Activated CD4-positive, CD25-positive, alpha-beta regulatory T cell treated with anti-CD3 and anti-CD28 coated beads, Interleukin-2, amount 50 U/mL, for 72 hours (primary cell): Measurements from ENCODE around the gene PYGB.
"Not testable (repeated sequence)": the region's sequence is repeated elsewhere in the genome, so short reads cannot be mapped to it uniquely, and the experiment has no call there.

ENCODE experiments used
- DNase-seq: peaks from one replicate; pipeline ENCODE4 v3.0.0; 2021

Gene PYGB

GRCh38 chr20:25230166-25230831 lies 17.6 kb upstream of the PYGB start:
- no peak for DNase-seq

- DNase-seq = no peak
These were observed 14.7 kb upstream of the PYGB start for GRCh38 chr20:25233016-25233772.

- DNase-seq = not testable (repeated sequence)
These were observed 13.7 kb upstream of the PYGB start for GRCh38 chr20:25234009-25234849.

GRCh38 chr20:25236450-25237304 lies 11.2 kb upstream of the PYGB start:
- no peak for DNase-seq

DNA sequence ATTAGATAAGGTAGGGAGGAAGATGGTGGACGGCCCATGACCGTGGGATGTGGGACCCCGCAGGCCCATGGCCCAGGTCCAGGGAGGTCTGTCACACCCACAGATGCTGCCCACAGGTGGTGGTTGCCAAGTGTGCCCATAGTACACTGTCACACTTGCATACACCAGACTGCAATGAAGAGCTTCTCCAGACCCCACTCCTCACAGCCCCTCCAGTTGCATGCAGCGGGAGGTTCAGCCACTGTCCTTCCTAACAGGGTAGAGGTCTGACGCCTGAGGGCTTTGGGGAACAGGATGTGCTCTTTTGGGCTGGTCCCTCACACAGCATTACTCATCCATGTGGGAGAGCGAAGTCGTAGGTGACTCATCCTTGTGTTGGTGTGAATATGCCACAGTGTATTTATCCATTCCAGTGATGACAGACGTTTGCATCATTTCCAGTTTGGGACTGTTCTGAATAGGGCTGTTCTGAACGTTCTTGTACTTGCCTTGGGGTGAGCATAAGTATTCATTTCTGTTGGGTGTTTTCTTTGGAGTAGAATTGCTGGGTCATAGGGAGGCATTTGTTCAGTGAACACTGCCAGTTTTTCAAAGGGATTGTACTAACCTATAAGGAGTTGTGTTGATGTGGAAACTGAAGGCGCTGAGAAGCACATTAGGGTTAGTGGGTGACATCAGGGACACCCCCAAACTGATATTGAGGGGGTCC lies 10.1 kb upstream of the PYGB start:
- peak; percentile 56 for DNase-seq

- DNase-seq = no peak
These were observed 9.4 kb upstream of the PYGB start for GRCh38 chr20:25238319-25239037.

DNA sequence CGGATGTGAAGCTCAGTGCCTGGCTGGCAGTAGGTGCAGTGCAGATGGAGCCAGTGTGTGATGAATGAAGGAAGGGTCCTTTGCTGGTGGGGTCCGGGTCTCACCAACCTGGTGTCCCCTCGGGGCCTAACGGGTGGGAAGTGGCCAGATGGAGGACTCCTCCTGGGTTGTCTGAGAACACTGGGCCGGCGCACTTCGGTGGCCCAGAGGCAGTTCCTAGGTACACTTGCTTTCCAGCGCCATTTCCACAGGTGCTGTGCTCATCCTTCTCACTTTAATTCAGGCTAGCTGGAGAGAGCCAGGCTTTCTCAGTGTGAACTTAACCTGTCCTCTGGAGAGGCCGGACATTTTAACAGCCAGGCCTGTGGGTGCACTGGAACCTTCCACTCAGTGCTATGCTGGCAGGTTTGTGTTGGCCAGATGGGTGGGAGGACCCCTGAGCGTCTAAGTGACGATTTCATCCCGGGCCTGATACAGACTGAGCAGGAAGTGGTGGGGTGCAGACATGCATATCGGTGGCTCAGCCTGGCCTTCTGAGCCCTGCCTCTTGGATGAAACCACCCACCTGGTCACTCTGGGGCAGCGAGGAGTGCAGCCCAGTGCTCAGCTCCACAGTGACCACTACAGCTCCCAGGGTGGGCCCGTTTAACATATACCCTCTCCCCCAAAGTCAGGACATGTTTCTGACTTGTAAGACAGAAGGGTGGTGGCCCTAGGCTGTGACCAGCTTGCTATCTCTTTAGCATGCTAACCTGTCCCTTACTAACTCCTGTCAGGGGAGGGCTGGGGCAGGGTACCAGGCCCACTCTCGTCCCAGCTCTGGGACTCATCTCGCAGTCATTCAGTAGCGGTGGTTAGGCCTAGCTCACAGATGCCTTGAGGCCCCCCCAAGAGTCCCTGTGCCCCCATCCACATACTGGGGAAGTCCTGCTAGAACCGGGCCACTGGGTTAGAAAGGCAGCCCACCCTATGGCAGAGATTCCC lies 8.2 kb upstream of the PYGB start:
- DNase-seq = no peak

DNA sequence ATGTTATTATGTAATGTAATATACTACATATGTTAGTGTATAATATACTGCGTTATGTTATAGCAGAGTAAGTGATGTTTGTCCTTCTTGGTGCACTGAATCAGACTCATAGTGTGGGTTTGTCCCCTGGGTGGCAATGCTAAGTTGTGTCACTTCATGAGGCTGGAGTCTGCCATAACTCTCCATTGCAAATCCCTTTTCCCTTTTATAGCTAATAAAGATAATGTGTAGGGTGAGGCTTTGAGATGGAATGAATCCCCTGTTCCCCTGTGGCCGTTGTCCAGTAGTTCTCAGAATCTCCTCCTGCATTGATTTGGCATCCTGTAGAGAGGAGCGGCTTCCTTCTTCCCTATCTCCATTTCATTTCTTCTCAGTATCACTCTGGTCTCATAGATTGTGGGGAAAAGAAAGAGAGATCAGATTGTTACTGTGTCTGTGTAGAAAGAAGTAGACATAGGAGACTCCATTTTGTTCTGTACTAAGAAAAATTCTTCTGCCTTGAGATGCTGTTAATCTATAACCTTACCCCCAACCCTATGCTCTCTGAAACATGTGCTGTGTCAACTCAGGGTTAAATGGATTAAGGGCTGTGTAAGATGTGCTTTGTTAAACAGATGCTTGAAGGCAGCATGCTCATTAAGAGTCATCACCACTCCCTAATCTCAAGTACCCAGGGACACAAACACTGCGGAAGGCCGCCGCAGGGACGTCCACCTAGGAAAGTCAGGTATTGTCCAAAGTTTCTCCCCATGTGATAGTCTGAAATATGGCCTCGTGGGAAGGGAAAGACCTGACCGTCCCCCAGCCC lies 6.8 kb upstream of the PYGB start:
- not testable (repeated sequence) for DNase-seq

DNA sequence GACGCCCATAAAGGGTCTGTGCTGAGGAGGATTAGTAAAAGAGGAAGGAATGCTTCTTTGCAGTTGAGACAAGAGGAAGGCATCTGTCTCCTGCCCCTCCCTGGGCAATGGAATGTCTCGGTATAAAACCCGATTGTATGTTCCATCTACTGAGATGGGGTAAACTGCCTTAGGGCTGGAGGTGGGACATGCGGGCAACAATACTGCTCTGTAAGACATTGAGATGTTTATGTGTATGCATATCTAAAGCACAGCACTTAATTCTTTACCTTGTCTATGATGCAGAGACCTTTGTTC lies 6.3 kb upstream of the PYGB start:
- not testable (repeated sequence) for DNase-seq

- DNase-seq = no peak
These were observed 5.7 kb upstream of the PYGB start for GRCh38 chr20:25242231-25242630.

GRCh38 chr20:25243416-25243979 lies 4.4 kb upstream of the PYGB start:
- no peak for DNase-seq

DNA sequence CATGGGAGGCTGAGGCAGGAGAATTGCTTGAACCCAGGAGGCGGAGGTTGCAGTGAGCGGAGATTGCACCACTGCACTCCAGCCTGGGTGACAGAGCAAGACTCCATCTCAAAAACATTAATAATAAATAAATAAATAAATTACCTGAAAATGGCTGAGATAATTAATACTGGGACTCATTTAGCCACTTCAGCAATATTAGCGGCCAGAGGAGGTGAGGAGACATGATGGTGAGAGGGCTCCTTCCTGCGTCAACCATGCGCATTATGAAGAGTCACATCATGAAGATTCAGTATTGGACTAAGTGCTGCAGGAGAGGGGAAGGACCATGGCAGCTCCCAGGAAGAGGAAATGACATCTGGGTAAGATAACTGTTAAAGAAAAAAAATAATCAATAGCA lies 2.9 kb upstream of the PYGB start:
- no peak for DNase-seq

- DNase-seq = no peak
These were observed 2.4 kb upstream of the PYGB start for GRCh38 chr20:25245461-25245860.

- no peak for DNase-seq
These were observed 1.5 kb upstream of the PYGB start for GRCh38 chr20:25246182-25246999.

DNA sequence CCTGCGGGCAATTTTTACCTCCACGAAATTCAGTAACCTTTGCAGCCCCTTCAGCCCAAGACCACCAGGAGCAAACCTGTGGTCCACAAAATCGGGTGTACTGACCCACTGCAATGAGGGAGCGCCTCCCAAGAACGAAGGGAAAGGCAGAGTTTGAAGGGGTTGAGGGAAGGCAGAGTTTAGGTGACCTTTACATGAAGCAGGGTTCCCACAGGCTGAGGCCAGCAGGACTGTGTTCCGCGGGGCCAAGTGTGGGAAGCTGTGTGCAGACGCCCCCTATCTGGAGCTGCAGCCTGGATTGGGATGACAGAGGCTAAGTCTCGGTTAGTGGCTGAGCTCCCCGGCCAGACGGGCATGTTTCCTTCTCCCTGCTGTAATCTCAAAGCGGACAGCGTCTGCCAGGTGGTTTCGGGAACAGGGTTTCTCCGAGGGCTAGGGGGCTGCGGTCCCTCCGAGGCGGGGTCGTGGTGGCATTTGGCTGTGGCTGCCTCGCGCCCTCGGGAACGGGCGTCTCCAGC lies 826 bp upstream of the PYGB start:
- no peak for DNase-seq

DNA sequence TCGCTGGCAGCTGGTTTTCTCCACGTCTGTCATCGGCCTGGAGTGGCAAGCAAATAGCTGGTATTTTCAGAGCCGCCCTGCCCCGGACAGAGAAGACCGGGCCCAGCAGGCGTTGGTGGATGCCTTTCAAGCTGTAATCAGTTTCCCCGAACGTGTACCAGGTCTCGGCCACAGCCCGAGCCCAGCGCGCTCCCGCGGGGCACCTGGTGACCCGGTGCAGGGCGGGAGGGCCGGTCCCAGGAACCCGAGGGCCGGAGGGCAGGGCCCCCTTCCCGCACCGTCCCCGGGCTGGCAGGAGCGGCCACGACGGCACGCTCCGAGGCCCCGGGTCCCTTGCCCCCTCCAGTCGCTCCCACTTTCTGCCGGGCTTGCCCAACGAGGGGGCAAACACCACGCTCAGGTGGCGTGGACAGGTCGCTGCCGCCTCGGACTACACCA lies 348 bp upstream of the PYGB start:
- DNase-seq = no peak

GRCh38 chr20:25248786-25249172 lies 894 bp downstream of the PYGB start:
- no peak for DNase-seq
